Midbrain (tissue), 1 donor: ENCODE measurements around the gene TRAP1.
A peak's percentile ranks its signal among the peaks of the same experiment; 100 is the strongest.

Experiments used
- DNase-seq: peaks from one replicate; lab custom pipeline; 2025; lab: John Stamatoyannopoulos, UW

The TRAP1 gene

DNA sequence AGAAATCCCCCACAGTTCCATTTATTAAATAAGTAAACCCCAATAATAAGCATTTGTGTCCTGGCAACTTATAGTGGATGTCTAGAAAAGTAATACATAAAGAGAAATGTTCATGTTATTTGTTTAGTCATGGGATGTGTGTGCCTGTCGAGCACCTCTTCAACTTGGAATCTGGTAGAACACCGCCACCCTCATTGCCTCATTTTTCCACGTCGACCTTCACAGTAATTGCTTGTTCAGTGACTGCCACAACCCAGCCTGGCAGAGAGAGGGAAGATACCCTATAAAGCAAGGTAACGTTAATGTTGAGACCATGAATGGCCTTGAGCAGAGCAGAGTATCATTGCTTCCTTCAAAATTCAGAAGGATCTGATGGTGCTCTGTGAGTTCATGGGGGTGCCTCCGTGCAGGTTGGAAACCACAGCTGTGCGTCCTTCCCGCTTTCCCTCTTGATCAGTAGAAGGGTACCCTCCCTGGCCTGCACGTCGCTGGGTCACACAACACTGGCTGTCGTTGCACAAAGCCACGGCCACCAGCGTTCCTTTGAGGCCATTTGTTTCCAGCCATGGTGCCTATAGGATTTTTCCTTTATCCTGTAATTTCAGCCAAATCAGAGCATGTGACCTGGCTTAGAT is 66.6 kb downstream of the TRAP1 start:
- DNase-seq = no peak

DNA sequence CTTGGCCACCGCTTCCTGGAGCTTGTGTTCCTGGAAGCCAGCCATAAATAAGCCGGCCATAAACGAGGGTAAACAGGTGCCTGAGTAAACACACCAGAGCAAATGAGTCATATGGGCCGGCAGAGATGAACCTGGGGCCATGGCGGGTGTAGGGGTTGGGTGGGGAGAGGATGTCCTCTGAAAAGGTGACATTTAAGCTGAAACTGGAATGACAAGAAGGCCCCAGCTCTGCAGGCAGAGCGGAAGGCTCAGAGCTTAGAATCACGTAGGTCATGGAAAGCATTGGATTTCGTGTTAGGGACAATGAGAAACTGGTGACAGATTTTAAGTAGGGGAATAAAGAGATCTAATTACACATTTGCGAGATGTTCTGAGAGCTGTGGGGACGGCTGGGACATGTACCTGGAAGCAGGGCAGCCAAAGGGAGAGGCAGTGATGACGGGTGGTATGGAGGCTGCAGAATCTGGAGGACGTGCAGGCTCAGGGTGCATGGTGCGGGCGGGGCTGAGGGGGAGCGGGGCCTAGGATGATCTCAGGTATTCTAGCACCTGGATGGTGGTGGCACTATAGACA is 70.9 kb downstream of the TRAP1 start:
- no peak for DNase-seq

DNA sequence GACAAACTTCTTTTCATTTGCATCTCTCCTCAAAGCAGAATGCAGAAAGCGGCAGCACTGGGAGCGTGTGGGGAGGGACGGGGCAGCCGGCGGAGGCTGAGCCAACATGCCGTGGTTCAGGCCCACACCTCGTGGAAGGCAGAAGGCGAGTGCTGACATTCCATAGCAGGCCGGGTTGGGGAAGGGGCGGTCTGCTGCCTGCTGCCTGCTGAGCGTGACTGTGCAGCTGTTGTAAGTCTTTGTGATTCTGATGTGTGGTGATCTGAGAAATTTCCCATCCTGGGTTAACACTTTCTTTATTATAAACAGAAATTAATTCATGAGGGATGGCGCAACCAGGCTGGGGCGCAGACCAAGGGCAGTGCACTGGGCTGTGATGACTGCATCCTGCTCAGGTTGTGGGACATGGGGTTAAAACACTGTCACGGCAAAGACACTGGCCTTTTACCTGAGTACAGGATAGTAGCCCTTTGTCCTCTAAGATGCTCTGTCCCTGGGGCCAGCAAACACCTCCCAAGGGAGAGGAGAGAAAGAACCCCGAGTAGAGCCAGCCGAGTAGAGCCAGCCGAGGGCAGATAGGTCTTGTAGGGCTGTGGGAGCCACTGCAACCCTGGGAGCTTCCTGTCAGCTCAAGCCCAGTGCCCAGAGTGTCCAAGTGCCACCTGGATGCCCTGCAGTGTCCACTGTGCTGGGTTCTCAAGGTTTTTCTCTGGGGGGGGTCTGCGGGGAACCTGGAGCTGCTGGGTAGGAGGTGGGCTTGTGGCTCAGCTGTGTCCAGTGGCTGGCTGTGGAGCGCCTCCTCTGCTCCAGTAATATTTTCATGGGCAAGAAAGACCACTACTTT is 71.6 kb downstream of the TRAP1 start:
- no peak for DNase-seq

DNA sequence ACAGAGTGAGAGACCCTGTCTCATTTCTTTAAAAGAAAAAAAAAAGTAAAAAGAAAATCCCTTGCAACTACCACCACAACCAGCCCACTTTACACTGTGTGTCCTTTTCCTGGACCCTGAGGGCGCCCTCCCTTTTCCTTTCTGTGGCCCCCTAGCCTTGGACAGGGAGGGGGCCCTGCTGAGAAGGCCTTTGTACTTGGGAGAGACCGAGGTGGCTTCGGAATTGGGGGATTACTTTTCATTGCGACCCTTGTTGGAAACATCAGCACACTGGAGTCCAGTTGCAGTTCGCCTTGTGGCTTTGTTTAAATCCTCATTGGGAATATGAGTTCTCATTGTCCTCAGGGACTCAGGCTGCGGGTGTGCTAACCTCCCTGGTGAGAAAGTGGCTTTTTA is 72.2 kb downstream of the TRAP1 start:
- DNase-seq = no peak

DNA sequence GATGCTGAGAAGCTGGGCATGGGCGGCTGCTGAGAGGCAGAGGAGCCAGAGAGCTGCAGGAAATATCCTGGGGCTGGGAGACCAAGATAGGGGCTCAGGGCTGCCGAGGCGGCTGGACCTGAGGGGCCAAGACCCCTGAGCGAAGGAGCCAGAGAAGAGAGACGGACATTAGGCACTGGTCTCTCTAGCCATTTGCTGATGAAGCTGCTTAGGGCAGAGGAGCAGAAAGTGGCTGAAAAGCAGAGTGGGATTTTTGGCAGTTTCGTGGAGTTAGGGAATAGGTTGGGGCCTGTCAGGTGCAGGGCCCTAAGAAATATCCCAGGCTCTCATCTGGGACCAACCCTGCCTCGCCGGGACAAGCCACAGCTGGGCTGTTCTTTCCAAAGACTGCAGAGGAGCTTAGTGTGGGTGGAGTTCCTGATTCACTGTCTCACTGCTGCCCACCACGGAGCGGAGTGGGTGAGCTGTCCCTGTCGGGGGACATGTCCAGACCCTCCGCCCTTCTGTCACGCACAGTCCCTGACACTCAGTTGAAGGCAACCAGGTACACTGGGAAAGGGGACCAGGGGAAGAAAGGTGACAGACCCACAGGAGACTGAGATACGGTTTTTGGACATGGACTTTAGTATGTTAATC is 74.1 kb downstream of the TRAP1 start:
- no peak for DNase-seq

DNA sequence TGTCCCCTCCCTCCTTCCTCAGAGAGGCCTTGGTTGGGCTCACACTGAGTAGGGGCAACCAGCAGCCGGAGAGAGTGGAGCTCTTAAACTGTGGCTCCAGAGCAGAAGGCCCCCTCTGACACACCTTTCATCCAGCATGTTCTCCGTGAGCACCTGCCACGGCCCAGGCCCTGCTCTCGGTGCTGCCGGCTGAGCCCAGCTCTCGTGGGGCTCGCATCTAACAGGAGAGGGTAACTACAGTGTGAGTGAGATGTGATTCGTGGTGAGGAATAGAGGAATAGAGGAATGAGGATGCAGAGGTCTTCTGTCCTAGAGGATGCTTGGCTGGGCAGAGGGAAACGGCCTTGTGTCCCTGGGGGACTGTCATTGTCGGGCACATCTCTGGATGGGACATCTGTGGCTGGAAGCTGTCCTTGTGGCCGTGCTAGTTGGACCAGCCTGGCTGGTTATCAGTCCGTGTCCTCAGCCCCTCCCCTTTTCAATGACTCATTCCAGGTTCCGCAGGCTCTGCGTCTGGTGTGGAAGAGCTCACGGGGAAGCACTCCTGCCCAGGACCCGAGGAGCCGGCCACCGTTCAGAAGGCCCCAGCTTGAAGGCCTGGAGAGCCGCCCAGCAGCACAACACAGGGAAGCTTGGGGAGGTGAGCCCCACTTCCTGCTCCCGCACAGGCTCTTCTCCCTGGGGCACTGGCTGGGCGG is 74.8 kb downstream of the TRAP1 start:
- no peak for DNase-seq

DNA sequence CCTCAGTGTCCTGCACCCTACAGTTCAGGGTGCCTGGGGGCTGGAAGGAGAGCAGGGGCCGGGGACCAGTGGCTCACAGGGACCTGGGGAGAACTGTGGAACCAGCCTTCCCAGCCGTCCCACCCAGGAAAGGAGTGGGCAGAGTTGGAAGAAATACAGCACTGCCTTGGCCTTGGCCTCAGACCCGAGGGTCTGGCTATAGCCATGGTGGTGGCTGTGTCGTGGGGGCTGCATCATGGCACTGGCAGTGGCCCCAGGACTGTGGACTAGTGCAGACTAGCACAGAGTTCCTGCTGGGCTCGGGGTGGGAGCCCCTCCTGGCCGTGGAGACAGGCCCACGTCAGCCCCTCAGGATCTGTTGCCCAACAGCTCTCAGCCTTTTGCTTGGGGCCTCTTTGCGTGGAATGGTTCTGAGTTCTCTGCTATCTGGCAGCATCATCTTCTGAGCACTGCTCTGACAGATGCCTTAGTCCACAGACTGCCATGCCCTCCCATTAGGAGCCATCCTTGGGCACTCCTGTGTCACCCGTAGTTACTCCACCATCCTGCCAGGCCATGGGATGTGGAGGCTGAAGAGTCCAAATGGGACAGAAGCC is 75.4 kb downstream of the TRAP1 start:
- no peak for DNase-seq

DNA sequence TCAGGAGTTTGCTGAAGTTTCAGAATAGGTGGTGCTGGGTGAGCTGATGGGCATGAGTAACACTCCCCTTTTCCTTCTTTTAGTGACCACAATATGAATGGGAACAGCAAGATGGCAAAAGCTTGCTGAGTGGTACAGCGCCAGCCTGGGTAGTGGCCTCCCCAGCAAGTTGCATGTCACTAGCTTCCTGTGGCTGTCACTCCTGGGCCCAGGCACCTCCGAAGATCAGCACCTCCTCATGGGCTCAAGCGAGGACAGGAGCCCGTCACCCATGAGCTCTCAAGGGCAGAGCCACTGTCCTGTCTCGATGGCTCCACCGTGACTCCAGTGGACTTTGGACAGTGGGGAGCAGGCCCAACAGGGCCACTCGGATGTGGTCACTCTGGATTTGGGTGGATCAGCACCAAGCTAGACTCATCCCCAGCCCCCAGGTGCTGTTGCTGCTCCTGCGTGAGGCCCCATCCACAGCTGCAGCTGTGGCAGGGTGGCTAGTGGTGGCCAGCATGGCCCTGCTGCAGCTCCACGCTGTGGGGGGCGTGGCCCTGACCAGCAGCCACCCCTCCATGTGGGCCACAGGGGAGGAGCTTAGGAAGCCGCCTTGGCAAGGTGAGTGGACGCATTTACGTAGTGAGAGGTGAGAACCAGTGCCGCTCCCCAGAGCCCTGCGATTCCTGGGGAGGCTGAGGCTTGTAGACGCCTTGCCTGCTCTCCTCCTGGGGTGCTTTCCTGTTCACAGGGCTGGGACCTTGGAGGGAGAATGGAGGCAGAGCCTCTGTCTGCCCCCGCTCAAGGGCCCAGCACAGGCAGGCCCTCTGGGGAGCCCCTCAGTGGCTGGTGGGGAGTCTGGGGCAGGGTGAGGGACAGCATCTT is 76.5 kb downstream of the TRAP1 start:
- no peak for DNase-seq

DNA sequence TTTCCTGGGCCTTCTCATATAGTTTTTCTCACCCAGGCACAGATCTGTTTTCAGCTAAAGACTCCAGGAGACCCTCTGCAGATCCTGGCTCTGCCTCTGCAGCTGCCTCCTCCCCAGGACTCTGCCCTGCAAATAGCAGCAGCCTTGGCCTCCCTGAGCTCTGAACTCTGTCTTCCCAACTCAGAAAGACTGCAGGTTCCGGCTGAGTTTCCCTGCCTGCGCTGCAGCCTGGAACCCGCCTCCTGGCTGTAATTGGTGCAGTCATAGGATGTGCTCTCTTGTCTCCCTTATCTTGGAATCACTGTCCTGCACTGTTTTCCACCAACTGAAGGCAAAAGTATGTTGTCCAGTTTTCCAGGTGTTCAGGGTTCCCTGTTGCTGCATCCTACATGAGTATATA is 77.1 kb downstream of the TRAP1 start:
- DNase-seq = no peak

DNA sequence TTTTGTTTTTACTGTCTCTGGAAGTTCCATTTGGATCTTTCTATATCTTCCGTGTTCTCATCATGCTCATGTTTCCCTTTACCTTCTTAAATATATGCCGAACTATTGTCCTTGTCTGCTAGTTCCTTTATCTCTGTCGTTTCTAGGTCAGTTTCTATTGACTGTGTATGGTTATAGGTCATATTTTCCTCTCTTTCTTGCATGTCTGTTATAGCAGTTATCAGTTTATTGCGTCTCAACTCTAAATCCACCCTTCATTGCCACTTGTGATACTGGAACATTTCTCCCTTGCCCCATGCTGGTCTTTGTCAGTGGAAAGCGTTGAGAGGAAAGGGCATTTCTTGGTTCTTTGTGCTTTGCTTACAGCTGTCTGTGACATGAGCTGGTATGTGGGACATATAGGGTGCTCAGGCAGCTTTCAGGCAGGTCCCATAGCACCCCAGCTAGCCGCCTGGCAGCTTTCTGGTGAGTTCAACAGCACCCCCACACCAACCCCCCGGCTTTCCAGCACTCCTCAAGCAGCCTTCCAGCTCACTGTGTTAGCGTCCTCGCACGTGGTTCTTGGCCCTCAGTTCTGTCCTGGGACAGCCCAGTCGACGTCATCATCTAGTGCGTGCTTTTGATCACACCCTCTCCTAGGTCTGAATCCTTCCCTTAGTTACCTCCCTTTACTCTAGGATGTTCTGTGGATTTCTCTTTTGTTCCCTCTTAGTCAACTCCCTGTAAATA is 78.2 kb downstream of the TRAP1 start:
- DNase-seq = no peak

DNA sequence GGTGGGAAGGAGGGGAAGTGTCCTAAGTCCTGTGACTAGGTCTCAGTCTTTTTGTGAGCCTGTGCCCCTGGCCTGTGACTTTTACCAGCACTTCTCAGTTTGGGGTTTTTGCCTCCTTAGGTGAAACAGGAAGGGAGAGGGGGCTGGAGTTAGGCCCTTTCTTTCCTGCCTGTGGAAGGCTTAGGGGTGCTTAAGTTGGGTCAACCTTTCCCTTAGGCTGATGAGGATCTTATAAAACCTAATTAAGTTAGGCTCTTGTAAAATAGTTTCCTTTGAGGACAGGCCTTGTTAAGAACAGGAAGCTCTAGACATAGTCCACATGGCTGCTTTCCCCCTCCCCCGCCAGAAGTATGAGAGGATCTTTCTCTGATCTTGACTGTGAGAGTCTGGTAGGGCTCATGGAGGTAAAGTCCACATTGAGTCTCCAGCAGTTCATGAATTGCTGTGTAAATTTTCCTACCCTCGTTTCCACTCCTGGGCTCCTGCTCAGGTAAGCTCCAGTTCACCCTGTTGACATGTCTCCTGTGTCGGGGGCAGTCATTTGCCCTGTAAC is 79.9 kb downstream of the TRAP1 start:
- no peak for DNase-seq

DNA sequence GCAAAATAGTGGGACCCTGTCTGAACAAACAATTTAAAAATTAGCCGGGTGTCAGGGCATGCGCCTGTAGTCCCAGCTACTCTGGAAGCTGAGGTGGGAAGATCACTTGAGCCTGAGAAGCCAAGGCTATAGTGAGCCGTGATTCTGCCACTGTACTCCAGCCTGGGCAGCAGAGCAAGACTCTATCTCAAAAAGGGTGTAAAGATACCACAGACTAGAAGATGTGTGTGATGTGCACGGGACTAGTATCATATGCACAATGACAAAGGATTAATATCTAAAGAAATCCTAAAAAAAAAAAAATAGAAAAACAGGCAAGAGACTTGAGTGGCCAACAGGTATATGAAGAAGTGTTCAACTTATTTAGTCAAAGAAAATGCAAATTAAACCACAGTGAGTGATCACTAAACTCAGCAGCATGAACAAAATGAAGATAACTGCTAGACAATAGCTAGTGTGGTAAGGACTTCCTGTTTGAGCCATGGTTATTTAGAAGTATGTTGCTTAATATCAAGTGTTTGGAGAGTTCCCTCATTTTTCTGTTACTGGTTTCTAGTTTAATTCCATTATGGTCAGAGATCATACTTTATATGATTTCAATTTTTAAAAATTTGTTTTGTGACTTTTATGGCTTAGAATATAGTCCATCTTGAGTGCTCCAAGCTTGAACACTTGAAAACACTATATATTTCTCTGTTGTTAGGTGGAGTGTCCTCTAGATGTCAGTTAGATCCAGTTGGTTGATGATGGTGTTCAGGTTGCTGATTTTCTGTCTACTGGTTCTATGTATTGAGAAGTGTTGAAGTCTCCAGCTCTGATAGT is 91.2 kb downstream of the TRAP1 start:
- no peak for DNase-seq

DNA sequence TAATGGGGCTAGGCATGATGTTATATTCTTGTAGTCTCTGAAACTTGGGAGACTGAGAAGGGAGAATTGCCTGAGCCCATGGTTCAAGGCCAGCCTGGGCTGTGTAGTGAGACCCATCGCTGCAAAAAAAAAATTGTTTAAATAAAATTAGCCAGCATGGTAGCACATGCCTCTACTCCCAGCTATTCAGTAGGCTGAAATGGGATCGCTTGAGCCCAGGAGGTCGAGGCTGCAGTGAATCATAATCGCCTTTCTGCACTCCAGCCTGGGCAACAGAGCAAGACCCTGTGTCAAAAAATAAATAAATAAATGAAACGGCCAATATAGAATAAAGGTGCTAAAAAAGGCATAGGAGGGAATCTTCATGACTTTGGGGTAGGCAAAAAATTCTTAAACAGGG is 92.0 kb downstream of the TRAP1 start:
- no peak for DNase-seq

DNA sequence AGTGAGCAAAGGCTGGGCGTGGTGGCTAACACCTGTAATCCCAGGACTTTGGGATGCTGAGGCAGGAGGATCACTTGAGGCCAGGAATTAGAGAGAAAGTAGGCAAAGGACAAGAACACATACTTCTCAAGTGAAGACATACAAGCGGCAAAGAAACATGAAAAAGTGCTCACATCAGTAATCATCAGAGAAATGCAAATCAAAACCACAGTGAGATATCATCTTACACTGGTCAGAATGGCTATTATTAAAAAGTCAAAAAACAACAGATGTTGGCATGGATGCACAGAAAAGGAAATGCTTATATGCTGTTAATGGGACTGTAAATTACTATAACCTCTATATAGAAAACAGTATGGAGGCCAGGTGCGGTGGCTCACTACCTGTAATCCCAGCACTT is 93.7 kb downstream of the TRAP1 start:
- no peak for DNase-seq

DNA sequence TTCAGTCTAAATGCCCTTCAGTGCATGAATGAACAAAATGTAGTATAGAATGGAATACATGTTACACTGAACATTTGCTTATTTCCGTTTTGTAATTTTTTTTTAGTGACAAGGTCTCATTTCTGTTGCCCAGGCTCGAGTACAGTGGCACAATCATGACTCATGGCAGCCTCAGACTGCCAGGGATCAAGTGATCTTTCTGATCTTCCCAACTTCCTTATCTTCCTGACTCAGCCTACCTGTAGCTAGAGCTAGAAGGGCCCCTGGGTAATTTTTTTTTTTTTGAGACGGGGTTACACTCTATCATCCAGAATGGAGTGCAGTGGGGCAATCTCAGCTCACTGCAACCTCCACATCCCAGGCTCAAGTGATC is 98.6 kb downstream of the TRAP1 start:
- DNase-seq = no peak

DNA sequence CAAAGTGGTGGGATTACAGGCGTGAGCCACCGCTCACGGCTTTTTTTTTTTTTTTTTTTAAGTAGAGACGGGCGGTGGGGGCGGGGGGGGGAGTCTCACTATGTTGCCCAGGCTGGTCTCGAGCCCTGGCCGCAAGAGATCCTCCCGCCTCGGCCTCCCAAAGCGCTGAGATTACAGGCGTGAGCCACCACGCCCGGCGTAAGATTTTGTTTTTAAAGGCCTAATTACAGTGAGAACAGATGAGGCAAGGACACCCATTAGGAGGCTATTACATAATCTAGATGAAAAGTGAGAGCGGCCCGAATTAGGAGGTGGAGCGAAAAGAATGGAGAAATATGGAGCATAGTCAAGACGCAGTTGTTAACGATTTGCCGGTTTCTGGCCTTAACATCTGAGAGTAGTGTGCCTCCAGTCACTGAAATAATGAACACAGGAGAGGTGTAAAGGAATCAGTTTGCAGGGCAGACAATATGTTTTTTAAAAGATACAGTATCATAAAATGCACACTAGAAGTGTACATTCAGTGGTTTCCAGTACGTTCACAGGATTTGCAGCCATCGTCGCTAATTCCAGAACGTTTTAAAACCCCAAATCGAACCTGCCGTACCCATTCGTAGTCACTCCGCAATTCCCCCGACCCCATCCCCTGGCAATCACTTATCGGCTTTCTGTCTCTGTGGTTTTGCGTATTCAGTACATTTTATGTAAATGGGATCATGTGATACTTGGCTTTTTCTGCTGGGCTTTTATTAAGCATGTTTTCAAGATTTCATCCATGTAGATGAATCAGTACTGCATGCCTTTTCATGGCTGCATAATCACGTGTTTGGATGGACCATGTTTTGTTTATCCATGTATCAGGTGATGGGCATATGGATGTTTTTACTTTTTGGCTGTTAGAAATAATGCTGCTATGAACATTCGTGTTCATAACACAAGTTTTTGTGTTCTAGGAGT is 104.5 kb downstream of the TRAP1 start:
- no peak for DNase-seq

DNA sequence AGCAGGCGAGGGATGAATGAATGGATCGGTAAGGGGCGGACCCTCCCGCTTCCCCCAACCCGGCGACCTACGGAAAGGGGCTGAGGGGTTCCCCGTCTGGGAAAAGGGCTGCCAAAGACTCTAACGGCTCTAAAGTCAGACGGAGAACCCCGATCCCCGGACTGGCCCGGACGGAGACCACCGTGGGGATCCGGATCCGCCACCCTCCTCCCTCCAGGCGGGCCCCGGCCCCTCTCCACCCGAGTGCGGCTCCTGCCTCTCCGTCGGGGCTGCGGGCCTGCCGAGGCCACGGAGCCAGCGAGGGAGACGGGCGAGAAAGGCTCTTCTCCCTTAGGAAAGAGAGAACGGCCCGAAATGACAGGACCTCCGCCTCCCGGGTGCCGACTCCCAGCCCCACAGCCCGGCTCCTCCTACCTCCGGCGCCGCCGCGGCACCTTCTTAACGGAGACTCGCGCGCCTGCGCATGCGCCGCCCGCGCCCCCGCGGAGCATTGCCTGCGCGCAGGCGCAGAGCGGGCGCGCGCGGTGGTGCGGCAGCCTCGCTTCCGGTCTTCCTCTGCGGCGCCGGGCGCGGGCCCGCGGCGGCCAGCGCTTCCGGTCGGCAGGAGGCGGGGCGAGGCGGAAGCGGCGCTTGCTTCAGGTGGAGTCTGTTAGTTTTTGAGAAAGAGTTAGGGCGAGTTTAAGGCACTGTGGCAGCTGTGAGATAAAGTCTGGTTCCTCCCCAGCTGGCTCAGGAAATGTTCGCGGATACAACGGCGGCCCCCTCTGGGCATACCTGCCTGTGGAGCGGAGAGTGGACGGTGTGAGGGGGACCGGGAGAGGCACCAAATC is 106.0 kb downstream of the TRAP1 start, which contains the start of gene SLX4:
Gene SLX4, minus strand, starts transcription at position 461 of the 830 bp plus-strand sequence. CDS start 2,642 bp downstream, outside the sequence.
- peak; percentile 87 for DNase-seq
